Sigmoid colon (tissue), 7 donors: ENCODE data around the gene ABHD12. TPM values are rescaled to one million over a fixed set of nuclear protein-coding genes. Genes with fewer than 3 reads are reported as not detected.
A peak's percentile ranks its signal among the peaks of the same experiment; 100 is the strongest.

Source experiments
- DNase-seq: peaks from one replicate; pipeline ENCODE4 v3.0.0-alpha.2; 2019
- H3K27ac ChIP-seq, 4 donors: fragments of 200-600 bp; sonication (generic); one replicate each; pipeline ENCODE4 v1.5.1; 2016 to 2019; ENCODE audit warnings: mild to moderate bottlenecking in 1 of 4
- H3K27me3 ChIP-seq, 3 donors: fragments of 200-600 bp; sonication (generic); one replicate each; pipeline ENCODE4 v1.5.1; 2019; ENCODE audit warnings: mild to moderate bottlenecking in 1 of 3
- H3K36me3 ChIP-seq, 4 donors: fragments of 200-600 bp; sonication (generic); one replicate each; pipeline ENCODE4 v1.5.1; 2016 to 2019
- H3K4me1 ChIP-seq, 4 donors: fragments of 200-600 bp; sonication (generic); one replicate each; pipeline ENCODE4 v1.5.1; 2017 to 2019
- H3K4me3 ChIP-seq, 4 donors: fragments of 200-600 bp; sonication (generic); one replicate each; pipeline ENCODE4 v1.5.1; 2017 to 2019; ENCODE audit warnings: mild to moderate bottlenecking in 2 of 4, moderate library complexity in 1 of 4
- H3K9me3 ChIP-seq, 4 donors: fragments of 200-600 bp in 3 of 4; sonication (generic) in 3 of 4; one replicate each; pipeline versions ENCODE4 v1.5.1 to v1.6.1; 2013 to 2019
- EP300 ChIP-seq, 4 donors: sonication (generic); formaldehyde crosslinking; IDR thresholded peaks; one replicate each; pipeline ENCODE4 v1.6.1; 2017; ENCODE audit warnings: antibody characterized with exemption in 4 of 4
- POLR2A ChIP-seq, 2 donors: fragments of 450-650 bp; IDR thresholded peaks; one replicate each; pipeline ENCODE4 v1.6.1; 2016; ENCODE audit warnings: antibody characterized with exemption in 2 of 2, mild to moderate bottlenecking in 2 of 2, moderate library complexity in 2 of 2
- POLR2AphosphoS5 ChIP-seq, 4 donors: sonication (generic); formaldehyde crosslinking; IDR thresholded peaks; one replicate each; pipeline ENCODE4 v1.6.1; 2017; ENCODE audit warnings: antibody characterized with exemption in 4 of 4
- WGBS, 2 donors: extraction: QIAGEN DNeasy Blood & Tissue Kit; methylation state at CpG; one replicate each; pipeline ENCODE4 v1.1.7; 2013; 5-methylcytosine and 5-hydroxymethylcytosine counted together
- intact Hi-C: fragments of 100-400 bp; cut with DNase I; formaldehyde crosslinking; loops from one replicate; pipeline ENCODE4 v1.15.1; 2023
- polyA plus RNA-seq, 3 donors: library from polyadenylated mRNA; stranded (reverse); fragments of 200-250 nt; gene quantifications; one replicate each; pipeline ENCODE4 v1.2.3, GENCODE V29; 2013
- total RNA-seq, 4 donors: library from RNA; depleted of rRNA; stranded (reverse); fragments of >200 nt; gene quantifications; one replicate each; pipeline ENCODE4 v1.1.0, GENCODE V29; 2016
- TF ChIP-seq, protein P1 (sequence below), 4 experiments: fragments of 450-650 bp in 3 of 4; fragments of 200-600 bp in 1 of 4; IDR thresholded peaks; one replicate each; pipeline ENCODE4 v1.5.1; 2016 to 2019; ENCODE audit warnings: antibody characterized with exemption in 4 of 4, mild to moderate bottlenecking in 3 of 4, moderate library complexity in 2 of 4
- donor health status: healthy with polysubstance abuse.
- donor health status: Bipolar disorder and iron deficiency.
- donor health status: healthy.

ABHD12 gene
- total and polyA plus RNA-seq, 7 donors, result 18.9 to 49.0 (median 35.7) TPM

DNA sequence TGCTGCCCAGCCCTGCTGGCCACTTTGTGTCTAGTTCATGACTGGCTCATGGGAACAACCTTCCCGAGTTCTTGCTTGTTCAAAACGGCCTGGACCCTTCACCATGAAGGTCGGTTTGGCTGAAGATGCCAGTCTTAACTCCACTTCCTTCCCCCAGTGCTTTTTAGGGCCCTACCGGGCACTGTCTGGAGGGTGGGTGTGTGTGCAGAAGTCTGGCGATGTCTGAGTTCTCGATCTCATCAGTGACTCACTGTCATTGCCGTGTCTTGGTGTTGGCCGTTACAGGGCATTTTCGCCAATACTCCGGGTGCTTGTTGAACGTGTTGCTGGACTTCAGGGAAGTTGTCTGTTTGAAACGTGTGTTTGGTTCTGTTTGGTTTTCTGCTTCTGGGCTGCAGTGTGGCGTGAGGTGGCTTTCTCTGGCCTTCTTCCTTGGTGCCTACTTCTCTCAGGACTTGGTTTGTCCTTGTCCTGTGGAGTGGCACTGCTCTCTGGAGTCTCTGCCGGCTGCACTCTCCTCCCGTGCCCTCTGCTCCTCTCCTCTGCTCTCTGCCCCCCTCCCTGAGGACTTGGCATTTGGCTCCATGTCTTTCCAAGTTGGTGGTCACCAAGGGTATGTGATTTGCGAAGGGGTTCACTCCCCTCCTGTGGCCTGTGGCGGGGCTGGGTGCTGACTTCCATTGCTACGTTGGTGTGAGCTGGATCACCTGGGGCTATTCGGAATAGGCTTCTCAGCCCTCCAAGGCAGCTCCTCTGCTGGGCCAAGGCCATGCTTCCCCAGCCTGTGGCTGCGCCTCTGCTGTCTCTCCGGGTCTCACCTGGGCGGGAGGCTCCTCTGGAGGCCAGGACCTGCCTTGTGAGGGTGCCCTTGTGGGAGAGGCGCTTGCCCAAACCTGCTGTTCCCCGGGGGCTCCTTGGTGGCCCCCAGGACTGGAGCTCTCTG, 104.5 kb downstream of the ABHD12 start:
- Histone ChIP-seq H3K4me1 (no peaks in the 10 kb centered on the region), H3K27me3 (no peaks in the 10 kb centered on the region), H3K36me3 (peaks cover 65 to 100% (median 96%) of the 10 kb centered on the region in 4 donors), H3K9me3 (no peaks in the 10 kb centered on the region), H3K4me3 (no peak overlapping the region), H3K27ac (no peak overlapping the region)
- no peak for TF ChIP-seq POLR2A (IDR thresholded peaks at IDR 0.05)
- TF ChIP-seq, protein P1, sequence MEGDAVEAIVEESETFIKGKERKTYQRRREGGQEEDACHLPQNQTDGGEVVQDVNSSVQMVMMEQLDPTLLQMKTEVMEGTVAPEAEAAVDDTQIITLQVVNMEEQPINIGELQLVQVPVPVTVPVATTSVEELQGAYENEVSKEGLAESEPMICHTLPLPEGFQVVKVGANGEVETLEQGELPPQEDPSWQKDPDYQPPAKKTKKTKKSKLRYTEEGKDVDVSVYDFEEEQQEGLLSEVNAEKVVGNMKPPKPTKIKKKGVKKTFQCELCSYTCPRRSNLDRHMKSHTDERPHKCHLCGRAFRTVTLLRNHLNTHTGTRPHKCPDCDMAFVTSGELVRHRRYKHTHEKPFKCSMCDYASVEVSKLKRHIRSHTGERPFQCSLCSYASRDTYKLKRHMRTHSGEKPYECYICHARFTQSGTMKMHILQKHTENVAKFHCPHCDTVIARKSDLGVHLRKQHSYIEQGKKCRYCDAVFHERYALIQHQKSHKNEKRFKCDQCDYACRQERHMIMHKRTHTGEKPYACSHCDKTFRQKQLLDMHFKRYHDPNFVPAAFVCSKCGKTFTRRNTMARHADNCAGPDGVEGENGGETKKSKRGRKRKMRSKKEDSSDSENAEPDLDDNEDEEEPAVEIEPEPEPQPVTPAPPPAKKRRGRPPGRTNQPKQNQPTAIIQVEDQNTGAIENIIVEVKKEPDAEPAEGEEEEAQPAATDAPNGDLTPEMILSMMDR (IDR thresholded peaks at IDR 0.05), result no peak
- no peak for TF ChIP-seq POLR2AphosphoS5 (IDR thresholded peaks at IDR 0.05)
- no peak for TF ChIP-seq EP300 (IDR thresholded peaks at IDR 0.05)
- DNase-seq, result peak; percentile 55
- WGBS, 2 donors, result 90 to 94% methylated on average over 24 of the region's 24 CpGs
- intact Hi-C loops, result no loop called here

DNA sequence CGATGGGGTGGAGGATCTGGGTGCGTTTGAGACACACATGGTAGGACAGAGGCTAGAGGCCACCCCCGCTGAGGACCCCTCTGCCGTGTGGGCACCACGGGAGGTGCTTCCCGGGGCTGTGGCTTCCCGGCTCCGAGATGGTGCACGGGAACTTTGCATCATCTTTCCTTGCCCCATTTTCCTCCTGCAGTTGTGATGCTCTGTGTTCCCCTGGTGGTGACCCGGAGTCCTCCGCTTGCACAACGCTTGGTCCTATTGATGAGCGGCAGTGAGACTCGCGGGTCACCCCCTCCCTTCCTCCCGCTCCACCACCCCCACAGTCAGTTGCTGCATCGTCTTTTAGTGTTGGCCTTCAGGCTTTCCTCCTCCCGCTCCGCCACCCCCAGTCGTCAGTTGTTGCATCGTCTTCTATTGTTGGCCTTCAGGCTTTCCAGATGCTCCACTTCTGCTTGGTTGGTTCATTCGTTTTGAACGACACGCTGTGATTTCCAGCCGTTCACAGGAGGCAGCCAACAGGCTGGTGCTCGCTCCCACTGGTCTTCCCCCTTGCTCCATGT, 105.5 kb downstream of the ABHD12 start:
- Histone ChIP-seq H3K9me3 (no peaks in the 10 kb centered on the region), H3K27ac (no peak overlapping the region), H3K4me3 (no peak overlapping the region), H3K27me3 (no peaks in the 10 kb centered on the region), H3K4me1 (peaks cover 0 to 6% (median 2%) of the 10 kb centered on the region in 4 donors), H3K36me3 (peaks cover 64 to 100% (median 94%) of the 10 kb centered on the region in 4 donors)
- peak; percentile 60 for DNase-seq
- no peak for TF ChIP-seq POLR2A (IDR thresholded peaks at IDR 0.05)
- TF ChIP-seq, protein P1 (IDR thresholded peaks at IDR 0.05), result no peak
- no peak for TF ChIP-seq EP300 (IDR thresholded peaks at IDR 0.05)
- TF ChIP-seq POLR2AphosphoS5 (IDR thresholded peaks at IDR 0.05), result no peak
- 90% methylated on average over 26 of the region's 26 CpGs for WGBS, 2 donors
- intact Hi-C loops, result no loop called here

DNA sequence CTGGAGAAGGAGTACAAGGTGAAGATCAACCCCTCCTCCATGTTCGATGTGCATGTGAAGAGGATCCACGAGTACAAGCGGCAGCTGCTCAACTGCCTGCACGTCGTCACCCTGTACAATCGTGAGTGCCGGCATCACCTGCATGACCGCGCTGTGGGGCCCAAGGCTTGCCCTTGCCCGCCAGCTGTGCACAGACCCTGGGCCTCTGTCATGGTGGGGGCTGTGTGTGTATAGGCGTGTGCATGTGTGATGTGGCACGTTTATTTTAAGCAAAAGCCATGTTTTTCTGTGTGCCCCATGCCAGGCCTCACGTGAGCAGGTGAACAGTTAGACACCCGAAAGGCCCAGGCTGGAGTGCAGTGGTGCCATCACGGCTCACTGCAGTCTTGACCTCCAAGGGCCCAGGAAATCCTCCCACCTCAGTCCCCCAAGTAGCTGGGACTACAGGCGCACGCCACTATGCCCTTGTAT, 106.5 kb downstream of the ABHD12 start:
- no peak for TF ChIP-seq POLR2AphosphoS5 (IDR thresholded peaks at IDR 0.05)
- TF ChIP-seq, protein P1 (IDR thresholded peaks at IDR 0.05), result no peak
- no peak for TF ChIP-seq EP300 (IDR thresholded peaks at IDR 0.05)
- TF ChIP-seq POLR2A (IDR thresholded peaks at IDR 0.05), result no peak
- WGBS, 2 donors, result 93 to 94% methylated on average over 17 of the region's 17 CpGs
- Histone ChIP-seq H3K4me3 (no peak overlapping the region), H3K27me3 (no peaks in the 10 kb centered on the region), H3K36me3 (peaks cover 67 to 100% (median 88%) of the 10 kb centered on the region in 4 donors), H3K9me3 (no peaks in the 10 kb centered on the region), H3K27ac (no peak overlapping the region), H3K4me1 (peaks cover 0 to 13% (median 6%) of the 10 kb centered on the region in 4 donors)
- peak; percentile 51 for DNase-seq
- intact Hi-C loops, result no loop called here

DNA sequence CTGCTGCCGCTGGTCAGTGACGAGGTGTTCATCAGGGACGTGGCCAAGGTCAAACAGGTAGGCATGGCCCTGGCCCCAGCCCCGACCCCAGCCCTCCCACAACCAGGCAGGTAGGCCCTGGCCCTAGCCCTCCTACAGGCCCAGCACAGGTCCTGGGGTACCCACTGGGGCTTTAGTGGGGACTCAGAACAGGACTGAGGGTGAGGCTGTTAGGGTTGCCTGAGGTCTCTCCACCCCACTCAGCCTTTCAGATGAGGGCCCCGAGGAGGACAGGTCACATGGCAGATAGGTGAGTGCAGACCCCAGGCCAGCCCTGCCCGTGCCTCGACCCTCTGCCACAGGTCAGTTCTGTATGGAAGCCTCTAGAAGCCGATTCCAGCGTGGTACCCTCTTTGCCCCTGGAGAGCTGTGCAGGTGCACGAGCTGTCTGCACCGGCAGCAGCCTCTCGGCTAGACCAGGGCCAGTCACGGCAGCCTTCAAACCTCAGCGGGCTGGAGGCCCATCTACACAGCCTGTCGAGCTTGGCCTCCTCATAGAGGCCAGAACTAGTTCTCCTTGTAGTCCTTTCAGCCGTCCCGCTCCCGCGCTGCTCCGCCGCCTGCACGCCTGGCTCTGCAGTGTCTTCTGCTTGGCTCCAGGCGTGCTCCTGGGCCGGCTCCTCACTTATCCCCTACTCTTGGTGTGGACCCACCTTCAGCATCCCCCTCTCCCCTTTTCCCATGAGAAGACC, 107.2 kb downstream of the ABHD12 start:
- Histone ChIP-seq H3K4me1 (peaks cover 0 to 13% (median 6%) of the 10 kb centered on the region in 4 donors), H3K36me3 (peaks cover 69 to 100% (median 88%) of the 10 kb centered on the region in 4 donors), H3K9me3 (no peaks in the 10 kb centered on the region), H3K4me3 (no peak overlapping the region), H3K27ac (peak overlapping the region in 1 of 4 donors; percentile 8), H3K27me3 (no peaks in the 10 kb centered on the region)
- DNase-seq, result peak; percentile 60
- 93 to 94% methylated on average over 24 of the region's 24 CpGs for WGBS, 2 donors
- intact Hi-C loops, result no loop called here
- TF ChIP-seq, protein P1 (IDR thresholded peaks at IDR 0.05), result no peak
- TF ChIP-seq EP300 (IDR thresholded peaks at IDR 0.05) (no peak), POLR2AphosphoS5 (IDR thresholded peaks at IDR 0.05) (no peak), POLR2A (IDR thresholded peaks at IDR 0.05) (no peak)
